ENCODE data around the gene PPP1R13B. TPM values are rescaled to one million over a fixed set of nuclear protein-coding genes. Genes with fewer than 3 reads are reported as not detected.

The PPP1R13B gene
- total RNA-seq, 4 donors from 2014 or later: 10.7 to 48.3 (median 23.3) TPM

DNA sequence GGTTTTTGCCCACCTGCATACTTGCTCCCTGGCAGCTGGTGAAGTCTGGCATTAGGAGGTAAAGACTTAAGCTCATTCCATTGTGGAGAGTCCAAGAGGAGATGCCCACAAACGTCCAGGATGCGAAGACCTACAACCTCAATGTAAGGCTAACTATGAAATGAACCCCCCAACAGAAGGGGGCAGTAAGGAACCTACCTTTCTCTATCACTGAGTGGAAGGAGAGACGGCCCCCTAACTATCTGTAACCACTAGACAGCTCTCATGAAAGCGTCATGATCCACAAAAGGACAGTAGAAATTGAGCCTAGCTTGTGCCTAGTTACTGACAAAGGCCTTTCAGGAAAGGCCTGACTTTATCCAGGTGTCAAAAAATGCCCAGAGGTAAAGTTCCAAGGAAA, 76.5 kb downstream of the PPP1R13B start:
- Histone ChIP-seq H3K4me3 (no peak overlapping the region), H3K36me3 (peaks cover 0 to 14% (median 0%) of the 10 kb centered on the region in 3 donors), H3K9me3 (no peaks in the 10 kb centered on the region), H3K27me3 (no peaks in the 10 kb centered on the region), H3K27ac (no peak overlapping the region), H3K4me1 (no peaks in the 10 kb centered on the region)
- 72 to 88% methylated on average over 4 of the region's 4 CpGs for WGBS, 2 donors
- no peak for TF ChIP-seq EP300 (IDR thresholded peaks at IDR 0.05)
- TF ChIP-seq, protein P1, sequence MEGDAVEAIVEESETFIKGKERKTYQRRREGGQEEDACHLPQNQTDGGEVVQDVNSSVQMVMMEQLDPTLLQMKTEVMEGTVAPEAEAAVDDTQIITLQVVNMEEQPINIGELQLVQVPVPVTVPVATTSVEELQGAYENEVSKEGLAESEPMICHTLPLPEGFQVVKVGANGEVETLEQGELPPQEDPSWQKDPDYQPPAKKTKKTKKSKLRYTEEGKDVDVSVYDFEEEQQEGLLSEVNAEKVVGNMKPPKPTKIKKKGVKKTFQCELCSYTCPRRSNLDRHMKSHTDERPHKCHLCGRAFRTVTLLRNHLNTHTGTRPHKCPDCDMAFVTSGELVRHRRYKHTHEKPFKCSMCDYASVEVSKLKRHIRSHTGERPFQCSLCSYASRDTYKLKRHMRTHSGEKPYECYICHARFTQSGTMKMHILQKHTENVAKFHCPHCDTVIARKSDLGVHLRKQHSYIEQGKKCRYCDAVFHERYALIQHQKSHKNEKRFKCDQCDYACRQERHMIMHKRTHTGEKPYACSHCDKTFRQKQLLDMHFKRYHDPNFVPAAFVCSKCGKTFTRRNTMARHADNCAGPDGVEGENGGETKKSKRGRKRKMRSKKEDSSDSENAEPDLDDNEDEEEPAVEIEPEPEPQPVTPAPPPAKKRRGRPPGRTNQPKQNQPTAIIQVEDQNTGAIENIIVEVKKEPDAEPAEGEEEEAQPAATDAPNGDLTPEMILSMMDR (IDR thresholded peaks at IDR 0.05): no peak
- no peak for TF ChIP-seq POLR2A (IDR thresholded peaks at IDR 0.05)
- DNase-seq (ENCODE audit: low spot score in 2 of 2): no peak

DNA sequence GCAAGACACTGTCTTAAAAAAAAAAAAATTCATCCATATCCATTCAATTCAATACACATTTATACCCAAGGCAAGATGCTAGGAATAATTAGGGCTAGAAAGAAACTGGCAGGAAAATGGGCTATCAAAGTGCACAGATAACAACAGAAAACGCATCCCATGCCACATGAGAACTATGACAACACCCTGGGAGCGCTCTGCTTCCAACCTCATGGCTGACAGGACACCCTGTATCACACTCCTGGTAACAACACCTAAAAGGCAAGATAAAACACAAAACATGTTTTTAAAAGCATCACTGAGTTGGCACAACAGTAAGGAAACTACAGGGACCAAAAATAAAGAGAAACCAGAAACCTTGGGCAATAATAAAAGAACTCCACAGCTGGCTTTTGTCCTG, 76.9 kb downstream of the PPP1R13B start:
- WGBS, 2 donors: 95 to 96% methylated on average over 2 of the region's 2 CpGs
- no peak for DNase-seq (ENCODE audit: low spot score in 2 of 2)
- no peak for TF ChIP-seq POLR2A (IDR thresholded peaks at IDR 0.05)
- Histone ChIP-seq H3K27me3 (no peaks in the 10 kb centered on the region), H3K36me3 (peaks cover 0 to 12% (median 0%) of the 10 kb centered on the region in 3 donors), H3K27ac (no peak overlapping the region), H3K9me3 (no peaks in the 10 kb centered on the region), H3K4me1 (no peaks in the 10 kb centered on the region), H3K4me3 (no peak overlapping the region)

DNA sequence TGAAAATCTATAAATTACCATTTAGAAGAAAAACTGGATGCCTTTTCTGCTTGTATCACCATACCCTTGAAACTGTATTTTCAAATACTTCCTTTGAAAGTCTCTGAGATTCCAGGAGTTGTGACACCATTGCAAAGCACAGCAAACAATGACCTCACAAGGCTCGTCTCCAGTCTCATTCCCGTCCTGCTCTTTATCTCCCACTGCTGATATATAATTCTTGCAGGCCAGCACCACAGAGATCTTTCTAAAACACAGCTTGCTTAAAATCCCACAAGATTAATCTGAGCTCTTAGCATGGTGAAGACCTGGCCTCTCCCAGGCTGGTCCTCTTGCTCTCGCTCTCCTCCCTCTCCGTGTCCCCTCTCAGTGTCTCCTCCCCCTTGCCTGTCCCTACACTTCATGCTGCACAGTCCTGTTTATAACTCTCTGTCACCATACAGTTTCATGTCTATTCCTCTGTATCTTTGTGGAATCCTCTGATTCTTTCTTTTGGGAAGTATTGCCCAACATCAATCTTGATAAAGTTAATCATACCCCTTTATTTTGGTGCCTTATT, 80.0 kb downstream of the PPP1R13B start:
- no peak for DNase-seq (ENCODE audit: low spot score in 2 of 2)
- Histone ChIP-seq H3K27me3 (no peaks in the 10 kb centered on the region), H3K27ac (no peak overlapping the region), H3K4me3 (no peak overlapping the region), H3K4me1 (no peaks in the 10 kb centered on the region), H3K9me3 (no peaks in the 10 kb centered on the region), H3K36me3 (peaks cover 0 to 13% (median 0%) of the 10 kb centered on the region in 3 donors)
- 72 to 83% methylated on average over 4 of the region's 4 CpGs for WGBS, 2 donors
- TF ChIP-seq POLR2A (IDR thresholded peaks at IDR 0.05): no peak
- TF ChIP-seq, protein P1 (IDR thresholded peaks at IDR 0.05): no peak
- no peak for TF ChIP-seq EP300 (IDR thresholded peaks at IDR 0.05)

DNA sequence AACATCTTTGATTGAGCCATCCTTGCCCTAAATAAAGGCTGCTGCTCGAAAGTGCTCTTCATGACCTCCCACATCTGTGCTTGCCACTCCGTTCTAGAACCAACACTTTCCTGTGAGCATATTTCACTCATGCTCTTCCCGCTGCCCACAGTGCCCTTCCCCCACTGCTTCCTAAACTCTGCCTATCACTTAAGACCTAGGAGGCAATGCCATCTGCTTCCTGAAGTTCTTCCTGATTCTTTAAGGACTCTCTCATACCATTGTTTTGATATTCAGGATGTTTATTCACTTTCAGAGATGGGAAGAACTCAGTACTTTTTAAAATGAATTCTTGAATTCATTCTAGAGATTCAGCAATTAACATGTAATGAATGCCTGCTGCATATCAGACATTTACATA, 81.8 kb downstream of the PPP1R13B start:
- no peaks in the 10 kb centered on the region for H3K4me1 ChIP-seq
- H3K27me3 ChIP-seq: no peaks in the 10 kb centered on the region
- no peak overlapping the region for H3K4me3 ChIP-seq
- TF ChIP-seq EP300 (IDR thresholded peaks at IDR 0.05) (no peak), POLR2A (IDR thresholded peaks at IDR 0.05) (no peak)
- TF ChIP-seq, protein P1 (IDR thresholded peaks at IDR 0.05): no peak
- H3K9me3 ChIP-seq: no peaks in the 10 kb centered on the region
- no peak overlapping the region for H3K27ac ChIP-seq
- no peak for DNase-seq (ENCODE audit: low spot score in 2 of 2)
- 87 to 90% methylated on average over 3 of the region's 3 CpGs for WGBS, 2 donors
- peaks cover 0 to 9% (median 0%) of the 10 kb centered on the region in 3 donors for H3K36me3 ChIP-seq

DNA sequence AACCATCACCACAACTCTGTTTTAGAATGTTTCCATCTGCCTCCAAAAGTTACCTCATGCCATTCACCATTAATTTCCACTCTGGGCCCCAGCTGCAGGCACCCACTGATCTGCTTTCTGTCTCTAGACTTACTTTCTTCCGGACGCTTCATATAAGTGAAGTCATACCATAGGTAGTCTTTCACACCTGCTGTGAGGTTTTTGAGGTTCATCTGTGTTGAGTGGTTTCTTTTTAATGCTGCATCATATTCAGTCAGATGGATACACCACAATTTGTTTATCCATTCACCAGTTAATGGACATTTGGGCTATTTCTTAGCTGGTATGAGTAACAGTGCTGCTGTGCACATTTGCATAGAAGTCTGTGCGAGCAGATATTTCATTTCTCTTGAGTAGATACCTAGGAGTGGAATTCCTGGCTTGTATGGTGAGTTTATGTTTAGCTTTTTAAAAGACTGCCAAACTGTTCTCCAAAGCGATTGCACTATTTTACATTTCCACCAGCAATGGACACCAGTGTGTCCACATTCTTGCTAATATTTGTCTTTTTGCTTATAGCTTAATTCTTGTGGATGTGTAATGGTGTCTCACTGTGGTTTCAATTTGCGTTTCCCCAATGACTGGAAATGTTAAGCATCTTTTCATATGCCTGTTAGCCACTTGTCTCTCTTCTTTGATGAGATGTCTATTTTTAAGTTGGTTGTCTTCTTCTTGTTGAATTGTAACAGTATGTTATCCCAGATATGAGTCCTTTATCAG, 83.5 kb downstream of the PPP1R13B start:
- Histone ChIP-seq H3K9me3 (no peaks in the 10 kb centered on the region), H3K36me3 (peaks cover 0 to 9% (median 0%) of the 10 kb centered on the region in 3 donors), H3K4me3 (no peak overlapping the region), H3K27me3 (no peaks in the 10 kb centered on the region), H3K4me1 (no peaks in the 10 kb centered on the region), H3K27ac (no peak overlapping the region)
- no peak for TF ChIP-seq EP300 (IDR thresholded peaks at IDR 0.05)
- TF ChIP-seq, protein P1 (IDR thresholded peaks at IDR 0.05): no peak
- no peak for DNase-seq (ENCODE audit: low spot score in 2 of 2)
- 92 to 94% methylated on average over 5 of the region's 5 CpGs for WGBS, 2 donors
